HFFc6 (cell line): ENCODE measurements around the gene FSTL4. TPM values are rescaled to one million over a fixed set of nuclear protein-coding genes. Genes with fewer than 3 reads are reported as not detected.
A peak's percentile ranks its signal among the peaks of the same experiment; 100 is the strongest.

ENCODE experiments used
- DNase-seq: peaks from one replicate; pipeline ENCODE4 v3.0.0-alpha.2; 2018
- H3K27ac Mint-ChIP-seq: 2 replicates; pipeline ENCODE4 v1.8.0; 2020; ENCODE audit warnings: mild to moderate bottlenecking, mixed read lengths
- H3K27me3 Mint-ChIP-seq: 2 replicates; pipeline ENCODE4 v1.8.0; 2021; ENCODE audit warnings: mild to moderate bottlenecking, moderate library complexity, mixed read lengths; ENCODE audit not compliant: insufficient read depth
- H3K36me3 Mint-ChIP-seq: 2 replicates; pipeline ENCODE4 v1.8.0; 2021; ENCODE audit warnings: low read depth, mixed read lengths
- H3K4me1 Mint-ChIP-seq: 2 replicates; pipeline ENCODE4 v1.8.0; 2020; ENCODE audit warnings: low read depth, mixed read lengths
- H3K4me3 Mint-ChIP-seq: 2 replicates; pipeline ENCODE4 v1.8.0; 2020; ENCODE audit warnings: mild to moderate bottlenecking, moderate library complexity, mixed read lengths
- H3K9me3 Mint-ChIP-seq: 2 replicates; pipeline ENCODE4 v1.8.0; 2020; ENCODE audit warnings: mild to moderate bottlenecking, mixed read lengths
- CTCF ChIP-seq: fragments of 200-600 bp; sonication (generic); IDR thresholded peaks from 2 replicates; pipeline ENCODE4 v1.5.0; 2021; ENCODE audit warnings: antibody characterized with exemption, mild to moderate bottlenecking
- total RNA-seq, 6 experiments: library from RNA; stranded (reverse); fragmentation: NEBNext Ultra II Directional; extraction: Animal tissue kit (Norgen Biotek cat#: 25700); gene quantifications; 2 replicates in 1 of 6; 3 replicates in 5 of 6; pipeline ENCODE4 v1.2.3, GENCODE V29; 2021

The FSTL4 gene
- total RNA-seq, 6 experiments from 2014 or later, result not detected

- DNase-seq, result no peak
- Mint-ChIP-seq H3K9me3 (no peaks in the 10 kb centered on the region), H3K4me3 (no peak overlapping the region)
Measured at GRCh38 chr5:133340822-133341221, 271.5 kb downstream of the FSTL4 start.

GRCh38 chr5:133340002-133340755, 272.2 kb downstream of the FSTL4 start:
- Mint-ChIP-seq H3K9me3 (no peaks in the 10 kb centered on the region), H3K4me3 (no peak overlapping the region), H3K27me3 (peaks cover 25% of the 10 kb centered on the region), H3K27ac (no peak overlapping the region), H3K4me1 (peaks cover 10% of the 10 kb centered on the region), H3K36me3 (no peaks in the 10 kb centered on the region)
- DNase-seq, result peak; percentile 26
- no peak for TF ChIP-seq CTCF

More at GRCh38 chr5:133340822-133341221, 271.5 kb downstream of the FSTL4 start:
- H3K27me3 Mint-ChIP-seq, result peaks cover 24% of the 10 kb centered on the region
- no peak overlapping the region for H3K27ac Mint-ChIP-seq
- no peak for TF ChIP-seq CTCF
- H3K4me1 Mint-ChIP-seq, result peaks cover 10% of the 10 kb centered on the region
- no peaks in the 10 kb centered on the region for H3K36me3 Mint-ChIP-seq

- H3K4me3 Mint-ChIP-seq, result no peak overlapping the region
- H3K27ac Mint-ChIP-seq, result no peak overlapping the region
- H3K36me3 Mint-ChIP-seq, result no peaks in the 10 kb centered on the region
- no peak for TF ChIP-seq CTCF
- H3K9me3 Mint-ChIP-seq, result no peaks in the 10 kb centered on the region
- H3K4me1 Mint-ChIP-seq, result peaks cover 10% of the 10 kb centered on the region
- DNase-seq, result no peak
- H3K27me3 Mint-ChIP-seq, result peaks cover 25% of the 10 kb centered on the region
Measured at GRCh38 chr5:133338504-133339355, 273.6 kb downstream of the FSTL4 start.

- H3K4me3 Mint-ChIP-seq, result no peak overlapping the region
- H3K36me3 Mint-ChIP-seq, result no peaks in the 10 kb centered on the region
Measured at GRCh38 chr5:133337795-133338445, 274.4 kb downstream of the FSTL4 start.

More at GRCh38 chr5:133337795-133338445, 274.4 kb downstream of the FSTL4 start:
- H3K4me1 Mint-ChIP-seq, result peaks cover 10% of the 10 kb centered on the region
- no peak overlapping the region for H3K27ac Mint-ChIP-seq
- no peak for DNase-seq
- H3K27me3 Mint-ChIP-seq, result peaks cover 25% of the 10 kb centered on the region
- no peaks in the 10 kb centered on the region for H3K9me3 Mint-ChIP-seq
- TF ChIP-seq CTCF, result no peak
